H1 (cell line): Measurements from ENCODE around the gene CPA2. TPM values are rescaled to one million over a fixed set of nuclear protein-coding genes. Genes with fewer than 3 reads are reported as not detected.

ENCODE experiments used
- CTCF ChIA-PET: fragments of 300-600 bp; sonication (Branson Sonifier 250); formaldehyde crosslinking; loops from one replicate; lab custom pipeline; 2021; ENCODE audit not compliant: partially characterized antibody; lab: Charles Lee
- POLR2A ChIA-PET: fragments of 300-600 bp; sonication (Branson Sonifier 250); formaldehyde crosslinking; loops from one replicate; lab custom pipeline; 2021; ENCODE audit warnings: inconsistent platforms; ENCODE audit not compliant: partially characterized antibody; lab: Charles Lee
- DNase-seq, 2 experiments: peaks; one replicate each; pipeline versions ENCODE4 v3.0.0 to v3.0.0-alpha.2; 2010 to 2022; ENCODE audit warnings: low spot score in 2 of 2, low read depth in 1 of 2, mixed read lengths in 1 of 2
- FAIRE-seq: peaks from 2 replicates; lab custom pipeline; 2011; peaks lifted over from hg19 to GRCh38; lab: Jason Lieb, UNC
- H2AFZ ChIP-seq: 2 replicates; pipeline ENCODE4 v1.8.1; 2012; ENCODE audit warnings: low read length, inconsistent platforms
- H2AK5ac ChIP-seq: 2 replicates; pipeline ENCODE4 v1.6.1; 2013; ENCODE audit warnings: low read depth, low read length
- H2BK120ac ChIP-seq: replicated peaks from 2 replicates; pipeline ENCODE3; 2013; ENCODE audit warnings: low read depth, low read length, inconsistent platforms
- H2BK12ac ChIP-seq: 2 replicates; pipeline ENCODE4 v1.6.1; 2013; ENCODE audit warnings: low read depth, low read length
- H2BK15ac ChIP-seq: 2 replicates; pipeline ENCODE4 v1.6.1; 2013; ENCODE audit warnings: low read length
- H2BK20ac ChIP-seq: 2 replicates; pipeline ENCODE4 v1.6.1; 2013; ENCODE audit warnings: low read length
- H2BK5ac ChIP-seq: 2 replicates; pipeline ENCODE4 v1.6.1; 2013; ENCODE audit warnings: low read depth, low read length
- H3K14ac ChIP-seq: 2 replicates; pipeline ENCODE4 v1.6.1; 2013; ENCODE audit warnings: inconsistent platforms; ENCODE audit not compliant: insufficient read length
- H3K18ac ChIP-seq: 2 replicates; pipeline ENCODE4 v1.6.1; 2013; ENCODE audit warnings: low read length; ENCODE audit errors: extremely low read depth
- H3K23ac ChIP-seq: 2 replicates; pipeline ENCODE4 v1.6.1; 2013; ENCODE audit warnings: inconsistent platforms; ENCODE audit not compliant: insufficient read length
- H3K23me2 ChIP-seq: 2 replicates; pipeline ENCODE4 v1.6.1; 2013; ENCODE audit warnings: low read depth, low read length
- H3K27ac ChIP-seq: 2 replicates; pipeline ENCODE4 v1.6.1; 2011; ENCODE audit warnings: low read depth, low read length, inconsistent platforms
- H3K27me3 ChIP-seq, 4 experiments: replicated peaks in 1 of 4; 1 replicate in 1 of 4; 2 replicates in 3 of 4; pipeline versions ENCODE4 v1.6.1 to v1.8.1; 2011 to 2013; ENCODE audit warnings: low read length in 3 of 4, mild to moderate bottlenecking in 3 of 4, inconsistent platforms in 2 of 4, mixed read lengths in 2 of 4, moderate library complexity in 1 of 4; ENCODE audit not compliant: control insufficient read depth in 3 of 4, insufficient read depth in 3 of 4; ENCODE audit errors: extremely low read depth in 1 of 4
- H3K36me3 ChIP-seq, 4 experiments: 2 replicates each; pipeline versions ENCODE4 v1.6.1 to v1.8.1; 2011 to 2013; ENCODE audit warnings: mild to moderate bottlenecking in 4 of 4, low read length in 3 of 4, moderate library complexity in 2 of 4, control low read depth in 1 of 4, inconsistent platforms in 1 of 4; ENCODE audit not compliant: insufficient read depth in 4 of 4, control insufficient read depth in 2 of 4
- H3K4ac ChIP-seq: replicated peaks from 2 replicates; pipeline ENCODE3; 2013; ENCODE audit warnings: low read length, low read depth, mixed read lengths, inconsistent platforms; ENCODE audit not compliant: insufficient read length
- H3K4me1 ChIP-seq, 4 experiments: replicated peaks in 1 of 4; 1 replicate in 1 of 4; 2 replicates in 3 of 4; pipeline versions ENCODE4 v1.6.1 to v1.8.1; 2011 to 2013; ENCODE audit warnings: low read length in 3 of 4, inconsistent platforms in 2 of 4, mixed read lengths in 1 of 4; ENCODE audit not compliant: insufficient read depth in 4 of 4, control insufficient read depth in 3 of 4
- H3K4me2 ChIP-seq, 2 experiments: 2 replicates each; pipeline versions ENCODE4 v1.6.1 to v1.8.1; 2011 to 2013; ENCODE audit warnings: low read depth in 2 of 2, low read length in 2 of 2, control low read depth in 1 of 2, inconsistent platforms in 1 of 2, mild to moderate bottlenecking in 1 of 2; ENCODE audit not compliant: insufficient read depth in 1 of 2
- H3K4me3 ChIP-seq, 4 experiments: fragments of 200-600, 300-600 bp in 1 of 4; sonication (generic), shearing (Covaris generic), sonication (Bioruptor Twin) in 1 of 4; 2 replicates each; pipeline versions ENCODE4 v1.5.1 to v1.8.1; 2011 to 2016; ENCODE audit warnings: low read length in 4 of 4, low read depth in 3 of 4, control low read depth in 2 of 4, inconsistent platforms in 2 of 4, mild to moderate bottlenecking in 2 of 4, mixed read lengths in 1 of 4, moderate library complexity in 1 of 4; ENCODE audit not compliant: insufficient read depth in 2 of 4; ENCODE audit errors: extremely low read depth in 1 of 4
- H3K56ac ChIP-seq: replicated peaks from 2 replicates; pipeline ENCODE3; 2013; ENCODE audit warnings: low read depth, mild to moderate bottlenecking, mixed read lengths, low read length, inconsistent platforms; ENCODE audit not compliant: insufficient read length
- H3K79me1 ChIP-seq: 2 replicates; pipeline ENCODE4 v1.6.1; 2013; ENCODE audit warnings: low read depth, low read length, control low read depth
- H3K79me2 ChIP-seq, 2 experiments: 2 replicates each; pipeline versions ENCODE4 v1.6.1 to v1.8.1; 2012 to 2013; ENCODE audit warnings: low read length in 2 of 2, mild to moderate bottlenecking in 2 of 2, inconsistent platforms in 1 of 2; ENCODE audit not compliant: insufficient read depth in 2 of 2, control insufficient read depth in 1 of 2
- H3K9ac ChIP-seq, 4 experiments: replicated peaks in 1 of 4; 1 replicate in 1 of 4; 2 replicates in 3 of 4; pipeline versions ENCODE4 v1.6.1 to v1.8.1; 2011 to 2013; ENCODE audit warnings: low read depth in 3 of 4, low read length in 3 of 4, control low read depth in 2 of 4, mild to moderate bottlenecking in 2 of 4, moderate library complexity in 2 of 4, inconsistent platforms in 1 of 4; ENCODE audit errors: extremely low read depth in 1 of 4
- H3K9me3 ChIP-seq, 2 experiments: 2 replicates each; pipeline versions ENCODE4 v1.6.1 to v1.8.1; 2012 to 2013; ENCODE audit warnings: mild to moderate bottlenecking in 2 of 2, moderate library complexity in 2 of 2, control low read depth in 1 of 2, inconsistent platforms in 1 of 2, low read depth in 1 of 2, low read length in 1 of 2, mixed read lengths in 1 of 2; ENCODE audit not compliant: insufficient read depth in 2 of 2
- H4K20me1 ChIP-seq, 2 experiments: replicated peaks in 1 of 2; 2 replicates each; pipeline versions ENCODE3 to v1.8.1; 2011 to 2013; ENCODE audit warnings: inconsistent platforms in 2 of 2, low read length in 2 of 2, mild to moderate bottlenecking in 1 of 2; ENCODE audit not compliant: insufficient read depth in 2 of 2, control insufficient read depth in 1 of 2
- H4K5ac ChIP-seq: 2 replicates; pipeline ENCODE4 v1.6.1; 2013; ENCODE audit warnings: low read length, low read depth, mixed read lengths, inconsistent platforms; ENCODE audit not compliant: insufficient read length
- H4K8ac ChIP-seq: 2 replicates; pipeline ENCODE4 v1.8.0; 2013; ENCODE audit warnings: mild to moderate bottlenecking, moderate library complexity, low read length, inconsistent platforms; ENCODE audit not compliant: insufficient read depth; ENCODE audit errors: extremely low read depth
- H4K91ac ChIP-seq: replicated peaks from 2 replicates; pipeline ENCODE3; 2013; ENCODE audit warnings: low read length, mixed read lengths, inconsistent platforms; ENCODE audit not compliant: insufficient read length
- CHD2 ChIP-seq: IDR thresholded peaks from 2 replicates; pipeline ENCODE4 v1.6.1; 2012; ENCODE audit warnings: low read length, improper control_type of control experiment
- HDAC6 ChIP-seq: IDR thresholded peaks from one replicate; pipeline ENCODE4 v1.7.1; 2012; ENCODE audit warnings: low read depth, mild to moderate bottlenecking, inconsistent platforms, low read length, moderate library complexity
- POLR2A ChIP-seq, 2 experiments: IDR thresholded peaks; 1 replicate in 1 of 2; 2 replicates in 1 of 2; pipeline ENCODE4 v1.6.1; 2011; ENCODE audit warnings: low read depth in 2 of 2, low read length in 2 of 2, mild to moderate bottlenecking in 2 of 2; ENCODE audit errors: control extremely low read depth in 1 of 2
- WGBS, 2 experiments: shearing (Covaris generic) in 1 of 2; methylation state at CpG; one replicate each; pipeline versions ENCODE4 v1.1.6 to v1.1.7; 2013 to 2015; ENCODE audit warnings: low lambda C conversion rate in 2 of 2, mixed read lengths in 2 of 2, inconsistent platforms in 1 of 2, low coverage in 1 of 2, missing lambda C conversion rate in 1 of 2; ENCODE audit not compliant: insufficient replicate concordance in 2 of 2, insufficient coverage in 1 of 2, insufficient read length in 1 of 2; ENCODE audit errors: extremely low coverage in 1 of 2, missing lambda C conversion rate in 1 of 2; 5-methylcytosine and 5-hydroxymethylcytosine counted together
- polyA plus RNA-seq, 7 experiments: library from polyadenylated mRNA; depleted of rRNA in 3 of 7; stranded (reverse) in 5 of 7; unstranded in 2 of 7; fragments of >200 nt in 5 of 7; fragments of 200-250 nt in 2 of 7; gene quantifications; 1 replicate in 5 of 7; 2 replicates in 1 of 7; 4 replicates in 1 of 7; pipeline versions ENCODE4 v1.2.1 to v1.2.3, GENCODE V29; 2011 to 2013; ENCODE audit warnings: missing spikeins in 2 of 7, mixed read lengths in 2 of 7
- total RNA-seq: library from RNA; stranded (reverse); fragmentation: NEBNext Ultra II Directional; extraction: Animal tissue kit (Norgen Biotek cat#: 25700); gene quantifications from 2 replicates; pipeline ENCODE4 v1.2.1, GENCODE V29; 2021

CPA2 gene
- total and polyA plus RNA-seq, 2 of the 8 experiments (the other 6 are each of a cell fraction or from before 2014, with no cell fraction given): 0.21 TPM; not detected in 1

GRCh38 chr7:130324306-130324943 lies 57.8 kb downstream of the CPA2 start:
- Histone ChIP-seq H2BK5ac (no peak overlapping the region), H2BK20ac (no peak overlapping the region), H3K23me2 (no peaks in the 10 kb centered on the region), H3K9me3 (no peaks in the 10 kb centered on the region), H3K27me3 (no peaks in the 10 kb centered on the region), H3K79me1 (no peaks in the 10 kb centered on the region), H3K36me3 (no peaks in the 10 kb centered on the region), H4K20me1 (no peaks in the 10 kb centered on the region), H2BK15ac (no peak overlapping the region), H3K79me2 (no peaks in the 10 kb centered on the region), H4K91ac (no peak overlapping the region), H4K8ac (no peak overlapping the region), H3K27ac (no peak overlapping the region), H3K4ac (no peak overlapping the region), H3K14ac (no peak overlapping the region), H3K56ac (no peak overlapping the region), H3K4me2 (no peak overlapping the region), H3K18ac (no peak overlapping the region), H2AFZ (no peak overlapping the region), H4K5ac (no peak overlapping the region), H3K23ac (no peak overlapping the region), H3K4me3 (no peak overlapping the region), H2AK5ac (no peak overlapping the region), H2BK120ac (no peak overlapping the region), H3K9ac (no peak overlapping the region), H3K4me1 (peaks cover 0 to 4% (median 1%) of the 10 kb centered on the region in 4 experiments; a peak in 2 of 7 replicates), H2BK12ac (no peak overlapping the region)
- TF ChIP-seq CHD2: no peak
- no peak for TF ChIP-seq HDAC6
- TF ChIP-seq POLR2A (IDR thresholded peaks at IDR 0.05; ENCODE audit: control extremely low read depth in 1 of 2, low read depth in 2 of 2, low read length in 2 of 2): no peak
- FAIRE-seq (no peak), DNase-seq (no peak)
- CTCF ChIA-PET: interaction anchor here (0.9 to 1.4 kb wide), 4 partner anchors 10 to 103 kb away, joined by 3 to 4 read pairs (median 4); no protein-coding TSS in a partner anchor
- 92% methylated on average over 10 of the region's 10 CpGs; no CpG with 5 or more reads in 1 of the 2 experiments for WGBS, 2 experiments
- POLR2A ChIA-PET: no interaction called here
